Fibroblast of lung (primary cell): ENCODE data around the gene DLL4. TPM values are rescaled to one million over a fixed set of nuclear protein-coding genes. Genes with fewer than 3 reads are reported as not detected.

Experiments
- DNase-seq, 2 donors: peaks; one replicate each; pipeline versions ENCODE4 v3.0.0 to v3.0.0-alpha.2; 2010; ENCODE audit warnings: low read depth in 2 of 2
- H2AFZ ChIP-seq: 2 replicates; pipeline ENCODE4 v1.5.1; 2012; ENCODE audit warnings: low read length, control low read depth, inconsistent platforms
- H3K27ac ChIP-seq: 2 replicates; pipeline ENCODE4 v1.5.1; 2011; ENCODE audit warnings: low read length, control low read depth; ENCODE audit not compliant: insufficient read depth
- H3K27me3 ChIP-seq: 2 replicates; pipeline ENCODE4 v1.5.1; 2011; ENCODE audit warnings: mild to moderate bottlenecking, low read length; ENCODE audit not compliant: control insufficient read depth, insufficient read depth
- H3K36me3 ChIP-seq: 2 replicates; pipeline ENCODE4 v1.5.1; 2011; ENCODE audit warnings: low read length; ENCODE audit not compliant: control insufficient read depth, insufficient read depth
- H3K4me1 ChIP-seq: 2 replicates; pipeline ENCODE4 v1.5.1; 2011; ENCODE audit warnings: low read length; ENCODE audit not compliant: control insufficient read depth, insufficient read depth; ENCODE audit errors: extremely low read depth
- H3K4me2 ChIP-seq: 2 replicates; pipeline ENCODE4 v1.5.1; 2011; ENCODE audit warnings: low read length, control low read depth; ENCODE audit not compliant: insufficient read depth; ENCODE audit errors: extremely low read depth
- H3K4me3 ChIP-seq, 4 experiments: fragments of 200-600 bp in 1 of 4; sonication (generic) in 1 of 4; replicated peaks in 1 of 4; 2 replicates each; pipeline ENCODE4 v1.5.1; 2011 to 2016; ENCODE audit warnings: low read length in 4 of 4, low read depth in 3 of 4, mild to moderate bottlenecking in 3 of 4, control low read depth in 2 of 4, inconsistent platforms in 1 of 4, mixed read lengths in 1 of 4; ENCODE audit not compliant: insufficient read depth in 1 of 4; ENCODE audit errors: control extremely low read depth in 1 of 4
- H3K79me2 ChIP-seq: 2 replicates; pipeline ENCODE4 v1.5.1; 2012; ENCODE audit warnings: mild to moderate bottlenecking, low read length, inconsistent platforms; ENCODE audit not compliant: control insufficient read depth, insufficient read depth
- H3K9ac ChIP-seq: 2 replicates; pipeline ENCODE4 v1.5.1; 2011; ENCODE audit warnings: mild to moderate bottlenecking, low read length, control low read depth; ENCODE audit not compliant: insufficient read depth
- H3K9me3 ChIP-seq: 2 replicates; pipeline ENCODE4 v1.5.1; 2012; ENCODE audit warnings: low read depth, low read length; ENCODE audit not compliant: control insufficient read depth, insufficient read depth
- H4K20me1 ChIP-seq: 2 replicates; pipeline ENCODE4 v1.5.1; 2011; ENCODE audit warnings: low read length; ENCODE audit not compliant: control insufficient read depth, insufficient read depth; ENCODE audit errors: extremely low read depth
- CTCF ChIP-seq, 2 donors: IDR thresholded peaks in 1 of 2; conservative IDR thresholded peaks in 1 of 2; 1 replicate in 1 of 2; 2 replicates in 1 of 2; pipeline ENCODE4 v1.5.1; 2011 to 2012; ENCODE audit warnings: low read length in 2 of 2, control low read depth in 1 of 2, inconsistent platforms in 1 of 2, low read depth in 1 of 2, mild to moderate bottlenecking in 1 of 2
- EZH2 ChIP-seq: IDR thresholded peaks from 2 replicates; pipeline ENCODE4 v1.5.1; 2012; ENCODE audit warnings: low read length, control low read depth, mild to moderate bottlenecking; ENCODE audit errors: missing control alignments
- polyA plus RNA-seq, 2 donors: library from polyadenylated mRNA; depleted of rRNA in 1 of 2; stranded (reverse) in 1 of 2; unstranded in 1 of 2; fragments of >200 nt; gene quantifications; 2 replicates each; pipeline ENCODE4 v1.2.1, GENCODE V29; 2011 to 2012; ENCODE audit warnings: missing spikeins in 1 of 2
- total RNA-seq: library from RNA; depleted of rRNA; stranded (reverse); fragments of >200 nt; gene quantifications from 2 replicates; pipeline ENCODE4 v1.2.1, GENCODE V29; 2014

DLL4 gene
- total and polyA plus RNA-seq, 2 donors (not counting 1 experiment from before 2014, with no cell fraction given) = under 0.01 to 0.18 TPM

GRCh38 chr15:40936709-40937666 lies 7.8 kb downstream of the DLL4 start:
- Histone ChIP-seq H3K9ac (no peak overlapping the region), H3K4me1 (peaks cover 21% of the 10 kb centered on the region), H3K79me2 (no peaks in the 10 kb centered on the region), H3K4me3 (no peak overlapping the region), H4K20me1 (no peaks in the 10 kb centered on the region), H3K36me3 (no peaks in the 10 kb centered on the region), H3K4me2 (no peak overlapping the region), H2AFZ (no peak overlapping the region), H3K27ac (no peak overlapping the region), H3K27me3 (no peaks in the 10 kb centered on the region), H3K9me3 (no peaks in the 10 kb centered on the region)
- peak in 1 of 2 donors; percentile 60 for DNase-seq
- no peak for TF ChIP-seq EZH2

- no peak for DNase-seq
- Histone ChIP-seq H3K27me3 (no peaks in the 10 kb centered on the region), H3K36me3 (no peaks in the 10 kb centered on the region), H3K4me3 (no peak overlapping the region), H3K4me1 (peaks cover 24% of the 10 kb centered on the region), H3K9ac (no peak overlapping the region), H3K27ac (no peak overlapping the region), H4K20me1 (no peaks in the 10 kb centered on the region), H3K4me2 (no peak overlapping the region), H2AFZ (no peak overlapping the region), H3K9me3 (no peaks in the 10 kb centered on the region), H3K79me2 (no peaks in the 10 kb centered on the region)
- no peak for TF ChIP-seq EZH2
- TF ChIP-seq CTCF (conservative IDR thresholded peaks at IDR 0.05 in 1 of 2, IDR thresholded peaks at IDR 0.05 in 1 of 2; ENCODE audit: low read depth in 1 of 2, low read length in 2 of 2) = peak in 1 of 2 donors; percentile 40
These were observed 8.8 kb downstream of the DLL4 start for GRCh38 chr15:40937762-40938535.

- H3K27me3 ChIP-seq = no peaks in the 10 kb centered on the region
- no peak overlapping the region for H3K9ac ChIP-seq
- no peak for DNase-seq
- H2AFZ ChIP-seq = no peak overlapping the region
- no peak overlapping the region for H3K27ac ChIP-seq
- no peaks in the 10 kb centered on the region for H3K9me3 ChIP-seq
- H3K4me3 ChIP-seq = no peak overlapping the region
- TF ChIP-seq CTCF (conservative IDR thresholded peaks at IDR 0.05 in 1 of 2, IDR thresholded peaks at IDR 0.05 in 1 of 2; ENCODE audit: low read depth in 1 of 2, low read length in 2 of 2) (no peak), EZH2 (no peak)
- no peaks in the 10 kb centered on the region for H4K20me1 ChIP-seq
- H3K36me3 ChIP-seq = no peaks in the 10 kb centered on the region
- no peak overlapping the region for H3K4me2 ChIP-seq
- no peaks in the 10 kb centered on the region for H3K79me2 ChIP-seq
- H3K4me1 ChIP-seq = peaks cover 24% of the 10 kb centered on the region
These were observed 9.4 kb downstream of the DLL4 start for GRCh38 chr15:40938536-40938870.
